ENCODE measurements around the gene SH3YL1.

DNA sequence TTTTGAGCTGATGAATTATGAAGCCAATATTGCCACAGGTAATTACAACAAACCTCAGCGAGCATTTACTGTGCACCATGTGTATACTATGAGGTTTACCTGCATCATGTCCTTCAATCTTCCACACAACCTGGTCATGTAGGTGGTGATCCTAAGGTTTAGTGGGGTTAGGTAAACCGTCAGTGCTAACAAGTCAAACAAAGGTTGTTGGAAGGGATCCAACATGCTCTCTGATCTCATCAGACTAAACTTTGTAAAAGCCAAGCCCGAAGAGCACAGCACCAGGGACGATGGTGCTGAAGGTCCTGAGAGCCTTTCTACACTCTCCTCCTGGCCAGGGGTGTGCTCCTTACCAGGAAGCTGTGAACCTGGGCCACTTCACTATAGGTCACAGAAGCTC is 29.4 kb downstream of the SH3YL1 start:
- TF ChIP-seq, protein P1, sequence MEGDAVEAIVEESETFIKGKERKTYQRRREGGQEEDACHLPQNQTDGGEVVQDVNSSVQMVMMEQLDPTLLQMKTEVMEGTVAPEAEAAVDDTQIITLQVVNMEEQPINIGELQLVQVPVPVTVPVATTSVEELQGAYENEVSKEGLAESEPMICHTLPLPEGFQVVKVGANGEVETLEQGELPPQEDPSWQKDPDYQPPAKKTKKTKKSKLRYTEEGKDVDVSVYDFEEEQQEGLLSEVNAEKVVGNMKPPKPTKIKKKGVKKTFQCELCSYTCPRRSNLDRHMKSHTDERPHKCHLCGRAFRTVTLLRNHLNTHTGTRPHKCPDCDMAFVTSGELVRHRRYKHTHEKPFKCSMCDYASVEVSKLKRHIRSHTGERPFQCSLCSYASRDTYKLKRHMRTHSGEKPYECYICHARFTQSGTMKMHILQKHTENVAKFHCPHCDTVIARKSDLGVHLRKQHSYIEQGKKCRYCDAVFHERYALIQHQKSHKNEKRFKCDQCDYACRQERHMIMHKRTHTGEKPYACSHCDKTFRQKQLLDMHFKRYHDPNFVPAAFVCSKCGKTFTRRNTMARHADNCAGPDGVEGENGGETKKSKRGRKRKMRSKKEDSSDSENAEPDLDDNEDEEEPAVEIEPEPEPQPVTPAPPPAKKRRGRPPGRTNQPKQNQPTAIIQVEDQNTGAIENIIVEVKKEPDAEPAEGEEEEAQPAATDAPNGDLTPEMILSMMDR (IDR thresholded peaks at IDR 0.05) = no peak
- TF ChIP-seq POLR2A (IDR thresholded peaks at IDR 0.05) (no peak), POLR2AphosphoS5 (IDR thresholded peaks at IDR 0.05) (no peak)

Measured in prostate gland (tissue), 2 donors.